Peyer's patch (tissue), 4 donors: ENCODE results near the gene PHYKPL. TPM values are rescaled to one million over a fixed set of nuclear protein-coding genes. Genes with fewer than 3 reads are reported as not detected.
"Not testable (repeated sequence)": the region's sequence is repeated elsewhere in the genome, so short reads cannot be mapped to it uniquely, and the experiment has no call there.

Experiments used
- DNase-seq, 3 donors: peaks; one replicate each; pipeline ENCODE4 v3.0.0-alpha.2; 2017 to 2019
- H3K27ac ChIP-seq, 4 donors: fragments of 200-600 bp; sonication (generic); one replicate each; pipeline ENCODE4 v1.5.1; 2016 to 2019
- H3K27me3 ChIP-seq, 2 donors: fragments of 200-600 bp; sonication (generic); one replicate each; pipeline ENCODE4 v1.5.1; 2019
- H3K36me3 ChIP-seq, 3 donors: fragments of 200-600 bp; sonication (generic); one replicate each; pipeline ENCODE4 v1.5.1; 2016 to 2019
- H3K4me1 ChIP-seq, 4 donors: fragments of 200-600 bp; sonication (generic); one replicate each; pipeline ENCODE4 v1.5.1; 2016 to 2019
- H3K4me3 ChIP-seq, 4 donors: fragments of 200-600 bp; sonication (generic); 1 replicate in 3 of 4; 2 replicates in 1 of 4; pipeline ENCODE4 v1.5.1; 2016 to 2019; ENCODE audit warnings: mild to moderate bottlenecking in 1 of 4
- H3K9me3 ChIP-seq, 4 donors: fragments of 200-600 bp; sonication (generic); one replicate each; pipeline ENCODE4 v1.5.1; 2016 to 2019; ENCODE audit warnings: mild to moderate bottlenecking in 1 of 4
- CTCF ChIP-seq, 6 experiments: fragments of 450-650 bp in 4 of 6; fragments of 200-600 bp in 2 of 6; sonication (generic) in 1 of 6; IDR thresholded peaks; one replicate each; pipeline ENCODE4 v1.5.1; 2017 to 2019; ENCODE audit warnings: antibody characterized with exemption in 6 of 6, mild to moderate bottlenecking in 3 of 6, moderate library complexity in 1 of 6
- POLR2A ChIP-seq, 2 donors: fragments of 450-650 bp; IDR thresholded peaks; one replicate each; pipeline ENCODE4 v1.5.1; 2017; ENCODE audit warnings: antibody characterized with exemption in 2 of 2, mild to moderate bottlenecking in 2 of 2, moderate library complexity in 2 of 2
- total RNA-seq, 4 donors: library from RNA; depleted of rRNA; stranded (reverse); fragments of >200 nt; gene quantifications; one replicate each; pipeline ENCODE4 v1.1.0, GENCODE V29; 2016

The PHYKPL gene
- total RNA-seq, 4 donors from 2014 or later, result 180 to 441 (median 280) TPM

- H3K4me3 ChIP-seq, result no peak overlapping the region
- DNase-seq, result peak in 1 of 3 donors; percentile 6
- H3K36me3 ChIP-seq, result no peaks in the 10 kb centered on the region
- no peak for TF ChIP-seq POLR2A (IDR thresholded peaks at IDR 0.05)
- TF ChIP-seq CTCF (IDR thresholded peaks at IDR 0.05), result no peak
- no peaks in the 10 kb centered on the region for H3K27me3 ChIP-seq
- no peak overlapping the region for H3K27ac ChIP-seq
- H3K4me1 ChIP-seq, result no peaks in the 10 kb centered on the region
- H3K9me3 ChIP-seq, result no peaks in the 10 kb centered on the region
Measured at GRCh38 chr5:178198706-178199105, 33.9 kb downstream of the PHYKPL start.

- H3K27ac ChIP-seq, H3K4me3 ChIP-seq, H3K4me1 ChIP-seq, H3K36me3 ChIP-seq, H3K9me3 ChIP-seq, DNase-seq, H3K27me3 ChIP-seq: not testable (repeated sequence)
Measured at GRCh38 chr5:178198151-178198550, 34.5 kb downstream of the PHYKPL start.

GRCh38 chr5:178196986-178197385, 35.6 kb downstream of the PHYKPL start:
- DNase-seq, result no peak
- H3K4me3 ChIP-seq, result no peak overlapping the region
- TF ChIP-seq CTCF (IDR thresholded peaks at IDR 0.05) (peak in 4 of 6 experiments; percentile 24 to 48 (median 47)), POLR2A (IDR thresholded peaks at IDR 0.05) (no peak)
- no peaks in the 10 kb centered on the region for H3K4me1 ChIP-seq
- H3K27me3 ChIP-seq, result no peaks in the 10 kb centered on the region
- no peak overlapping the region for H3K27ac ChIP-seq
- no peaks in the 10 kb centered on the region for H3K9me3 ChIP-seq
- no peaks in the 10 kb centered on the region for H3K36me3 ChIP-seq

- Histone ChIP-seq H3K27ac (no peak overlapping the region), H3K4me3 (no peak overlapping the region), H3K4me1 (no peaks in the 10 kb centered on the region), H3K9me3 (no peaks in the 10 kb centered on the region), H3K27me3 (no peaks in the 10 kb centered on the region), H3K36me3 (no peaks in the 10 kb centered on the region)
- no peak for DNase-seq
- no peak for TF ChIP-seq CTCF (IDR thresholded peaks at IDR 0.05)
- no peak for TF ChIP-seq POLR2A (IDR thresholded peaks at IDR 0.05)
Measured at GRCh38 chr5:178196281-178196812, 36.3 kb downstream of the PHYKPL start.

GRCh38 chr5:178194026-178194425, 38.6 kb downstream of the PHYKPL start:
- no peaks in the 10 kb centered on the region for H3K27me3 ChIP-seq
- H3K27ac ChIP-seq, result no peak overlapping the region
- no peak overlapping the region for H3K4me3 ChIP-seq
- DNase-seq, result no peak
- H3K4me1 ChIP-seq, result no peaks in the 10 kb centered on the region
- no peaks in the 10 kb centered on the region for H3K36me3 ChIP-seq
- no peaks in the 10 kb centered on the region for H3K9me3 ChIP-seq
- TF ChIP-seq POLR2A (IDR thresholded peaks at IDR 0.05) (no peak), CTCF (IDR thresholded peaks at IDR 0.05) (no peak)

GRCh38 chr5:178193251-178193809, 39.3 kb downstream of the PHYKPL start:
- TF ChIP-seq POLR2A (IDR thresholded peaks at IDR 0.05), result no peak
- H3K36me3 ChIP-seq, result no peaks in the 10 kb centered on the region
- H3K9me3 ChIP-seq, result no peaks in the 10 kb centered on the region
- no peak overlapping the region for H3K4me3 ChIP-seq
- H3K27ac ChIP-seq, result no peak overlapping the region
- H3K27me3 ChIP-seq, result no peaks in the 10 kb centered on the region
- DNase-seq, result no peak
- no peaks in the 10 kb centered on the region for H3K4me1 ChIP-seq

- DNase-seq, result no peak
- Histone ChIP-seq H3K4me3 (no peak overlapping the region), H3K9me3 (no peaks in the 10 kb centered on the region), H3K27me3 (no peaks in the 10 kb centered on the region), H3K4me1 (no peaks in the 10 kb centered on the region), H3K27ac (no peak overlapping the region), H3K36me3 (no peaks in the 10 kb centered on the region)
- no peak for TF ChIP-seq CTCF (IDR thresholded peaks at IDR 0.05)
- TF ChIP-seq POLR2A (IDR thresholded peaks at IDR 0.05), result no peak
Measured at GRCh38 chr5:178192787-178193186, 39.8 kb downstream of the PHYKPL start.
